ENCODE data around the gene C10orf53.

C10orf53 gene

GRCh38 chr10:49661140-49661856 lies 18.2 kb upstream of the C10orf53 start:
- DNase-seq (ENCODE audit: extremely low spot score) = peak; percentile 2
- POLR2A ChIA-PET = no interaction called here
- CTCF ChIA-PET = no interaction called here
- no peak for TF ChIP-seq SP1 (IDR thresholded peaks at IDR 0.05)

DNA sequence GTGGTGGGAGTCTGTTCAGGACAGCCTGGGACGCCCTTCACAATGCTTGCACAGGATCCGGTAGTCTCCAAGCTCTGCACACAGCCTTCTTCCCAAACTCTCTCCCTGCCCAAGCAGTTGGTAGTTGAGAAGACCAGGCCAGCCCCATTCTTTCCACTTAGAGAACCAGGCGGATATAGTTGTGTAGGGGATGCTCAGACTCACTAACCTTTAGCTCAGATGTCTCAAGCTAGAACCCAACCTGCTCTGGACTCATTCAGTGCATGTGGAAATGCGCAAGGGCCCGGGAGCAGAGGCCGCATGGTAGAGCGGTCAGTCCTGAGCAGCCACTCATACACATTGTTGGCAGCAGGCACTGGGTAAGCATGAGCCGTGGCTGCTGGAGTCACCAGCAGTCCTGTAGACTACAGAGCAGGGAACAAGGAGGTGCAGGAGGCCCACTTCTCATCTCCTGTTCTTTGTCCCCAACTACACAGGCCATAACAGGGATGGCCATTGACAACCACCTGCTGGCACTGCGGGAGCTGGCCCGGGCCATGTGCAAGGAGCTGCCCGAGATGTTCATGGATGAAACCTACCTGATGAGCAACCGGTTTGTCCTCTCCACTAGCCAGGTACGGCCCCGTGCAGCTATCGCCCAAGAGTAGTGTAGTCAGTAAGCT lies 17.2 kb upstream of the C10orf53 start:
- ChIA-PET POLR2A (no interaction called here), CTCF (no interaction called here)
- TF ChIP-seq ZNF384 (IDR thresholded peaks at IDR 0.05) = no peak
- peak; percentile 4 for DNase-seq (ENCODE audit: extremely low spot score)

DNA sequence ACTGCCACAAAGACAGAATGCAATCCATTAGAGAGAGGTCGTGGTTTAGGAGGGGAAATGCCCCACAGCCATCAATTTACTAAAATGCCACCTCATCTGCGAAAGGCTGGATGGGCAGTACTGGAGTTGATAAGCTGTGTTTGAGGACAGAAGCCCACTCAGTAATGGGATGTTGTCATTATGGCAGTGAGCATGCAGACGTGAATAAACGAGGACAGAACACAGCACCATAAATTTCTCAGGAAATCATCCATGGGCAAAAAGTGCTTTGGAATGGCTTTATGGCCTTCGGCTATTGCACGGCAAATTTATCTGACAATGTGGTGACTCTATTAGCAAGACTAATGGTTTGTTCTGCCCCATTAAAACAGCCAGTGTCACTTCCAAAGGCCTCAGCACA lies 15.9 kb upstream of the C10orf53 start:
- ChIA-PET CTCF (no interaction called here), POLR2A (no interaction called here)
- peak; percentile 3 for DNase-seq (ENCODE audit: extremely low spot score)
- TF ChIP-seq SUZ12 (IDR thresholded peaks at IDR 0.05) (no peak), TARDBP (IDR thresholded peaks at IDR 0.05) (no peak), FOXM1 (IDR thresholded peaks at IDR 0.05; ENCODE audit: borderline replicate concordance) (no peak), SP1 (IDR thresholded peaks at IDR 0.05) (no peak), ELF4 (IDR thresholded peaks at IDR 0.05) (no peak), ARNT (IDR thresholded peaks at IDR 0.05) (no peak), ZNF384 (IDR thresholded peaks at IDR 0.05) (no peak), FOXA1 (IDR thresholded peaks at IDR 0.05) (no peak), HDGF (IDR thresholded peaks at IDR 0.05; ENCODE audit: borderline replicate concordance) (no peak), NFRKB (IDR thresholded peaks at IDR 0.05) (no peak), FOXK2 (IDR thresholded peaks at IDR 0.05) (no peak), BHLHE40 (IDR thresholded peaks at IDR 0.05; ENCODE audit: borderline replicate concordance) (no peak), LEF1 (IDR thresholded peaks at IDR 0.05; ENCODE audit: borderline replicate concordance) (no peak)
- TF ChIP-seq, protein P1, sequence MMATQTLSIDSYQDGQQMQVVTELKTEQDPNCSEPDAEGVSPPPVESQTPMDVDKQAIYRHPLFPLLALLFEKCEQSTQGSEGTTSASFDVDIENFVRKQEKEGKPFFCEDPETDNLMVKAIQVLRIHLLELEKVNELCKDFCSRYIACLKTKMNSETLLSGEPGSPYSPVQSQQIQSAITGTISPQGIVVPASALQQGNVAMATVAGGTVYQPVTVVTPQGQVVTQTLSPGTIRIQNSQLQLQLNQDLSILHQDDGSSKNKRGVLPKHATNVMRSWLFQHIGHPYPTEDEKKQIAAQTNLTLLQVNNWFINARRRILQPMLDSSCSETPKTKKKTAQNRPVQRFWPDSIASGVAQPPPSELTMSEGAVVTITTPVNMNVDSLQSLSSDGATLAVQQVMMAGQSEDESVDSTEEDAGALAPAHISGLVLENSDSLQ (IDR thresholded peaks at IDR 0.05) = no peak

DNA sequence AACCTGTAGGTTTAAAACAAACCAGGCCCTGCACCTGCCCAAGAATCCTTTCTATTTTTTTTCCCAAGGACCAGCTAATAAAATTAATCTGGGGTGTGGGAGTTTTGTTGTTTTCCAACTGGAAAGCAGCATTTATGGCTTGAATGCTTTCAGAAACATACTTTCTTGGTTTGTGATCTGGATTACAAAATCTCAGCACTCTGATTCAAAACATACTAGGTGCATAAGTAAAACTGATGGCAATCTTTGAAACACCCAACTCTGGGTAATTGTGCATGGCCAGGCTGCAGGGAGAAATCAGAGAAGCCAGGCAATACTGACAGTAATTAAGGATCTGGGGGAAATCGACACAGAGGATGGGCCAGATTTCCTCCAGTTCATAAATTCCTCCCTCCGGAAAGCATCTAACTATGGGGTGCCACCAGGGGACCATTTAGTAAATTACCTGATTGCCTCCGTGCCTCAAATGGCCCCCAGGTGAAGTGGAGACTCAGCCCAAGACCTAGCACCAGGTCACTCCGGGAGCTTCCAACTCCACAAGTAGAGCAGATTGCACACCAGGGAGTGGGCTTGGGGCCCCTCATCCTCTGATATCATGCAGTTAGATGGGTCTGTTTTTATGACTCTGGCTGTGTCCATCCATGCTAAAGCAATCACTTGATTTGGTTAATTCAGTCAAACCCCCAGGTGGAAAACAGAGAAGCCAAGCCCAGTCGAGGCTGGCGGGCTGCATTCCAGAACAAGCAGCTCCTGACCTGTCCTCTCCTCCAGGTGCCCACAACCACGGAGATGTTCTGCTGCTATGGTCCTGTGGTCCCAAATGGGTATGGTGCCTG lies 15.2 kb upstream of the C10orf53 start:
- TF ChIP-seq L3MBTL2 (conservative IDR thresholded peaks at IDR 0.05) = no peak
- TF ChIP-seq SUZ12 (IDR thresholded peaks at IDR 0.05) = no peak
- TF ChIP-seq FOXA1 (IDR thresholded peaks at IDR 0.05) = no peak
- no peak for TF ChIP-seq NFRKB (IDR thresholded peaks at IDR 0.05)
- TF ChIP-seq SP1 (IDR thresholded peaks at IDR 0.05) = no peak
- TF ChIP-seq CTBP1 (IDR thresholded peaks at IDR 0.05; ENCODE audit: borderline replicate concordance) = no peak
- TF ChIP-seq, protein P1 (IDR thresholded peaks at IDR 0.05) = no peak
- TF ChIP-seq BHLHE40 (IDR thresholded peaks at IDR 0.05; ENCODE audit: borderline replicate concordance) = no peak
- TF ChIP-seq ZNF384 (IDR thresholded peaks at IDR 0.05) = no peak
- TF ChIP-seq LEF1 (IDR thresholded peaks at IDR 0.05; ENCODE audit: borderline replicate concordance) = no peak
- no peak for TF ChIP-seq HDGF (IDR thresholded peaks at IDR 0.05; ENCODE audit: borderline replicate concordance)
- POLR2A ChIA-PET = no interaction called here
- CTCF ChIA-PET = no interaction called here
- DNase-seq (ENCODE audit: extremely low spot score) = no peak

DNA sequence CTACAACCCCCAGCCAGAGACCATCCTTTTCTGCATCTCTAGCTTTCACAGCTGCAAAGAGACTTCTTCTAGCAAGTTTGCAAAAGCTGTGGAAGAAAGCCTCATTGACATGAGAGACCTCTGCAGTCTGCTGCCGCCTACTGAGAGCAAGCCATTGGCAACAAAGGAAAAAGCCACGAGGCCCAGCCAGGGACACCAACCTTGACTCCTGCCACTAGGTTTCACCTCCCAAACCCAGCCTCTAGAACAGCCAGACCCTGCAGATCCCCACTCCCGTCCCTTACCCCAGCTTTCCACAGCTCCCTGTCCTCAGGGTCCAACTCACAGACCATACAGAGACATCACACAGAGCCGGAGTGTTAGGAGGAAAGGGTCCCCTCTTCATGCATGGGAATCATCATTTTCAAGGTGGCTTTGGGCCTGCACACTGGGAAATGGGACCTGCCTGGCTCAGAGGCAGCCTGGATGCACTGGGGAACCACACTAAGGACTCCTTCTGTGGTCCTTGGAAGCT lies 14.6 kb upstream of the C10orf53 start:
- no peak for DNase-seq (ENCODE audit: extremely low spot score)
- TF ChIP-seq HDGF (IDR thresholded peaks at IDR 0.05; ENCODE audit: borderline replicate concordance) (no peak), SP1 (IDR thresholded peaks at IDR 0.05) (no peak), FOXM1 (IDR thresholded peaks at IDR 0.05; ENCODE audit: borderline replicate concordance) (no peak), BHLHE40 (IDR thresholded peaks at IDR 0.05; ENCODE audit: borderline replicate concordance) (no peak), LEF1 (IDR thresholded peaks at IDR 0.05; ENCODE audit: borderline replicate concordance) (no peak), ELF4 (IDR thresholded peaks at IDR 0.05) (no peak), SUZ12 (IDR thresholded peaks at IDR 0.05) (no peak), NFRKB (IDR thresholded peaks at IDR 0.05) (no peak), ZNF384 (IDR thresholded peaks at IDR 0.05) (no peak)
- CTCF ChIA-PET = no interaction called here
- POLR2A ChIA-PET = no interaction called here

DNA sequence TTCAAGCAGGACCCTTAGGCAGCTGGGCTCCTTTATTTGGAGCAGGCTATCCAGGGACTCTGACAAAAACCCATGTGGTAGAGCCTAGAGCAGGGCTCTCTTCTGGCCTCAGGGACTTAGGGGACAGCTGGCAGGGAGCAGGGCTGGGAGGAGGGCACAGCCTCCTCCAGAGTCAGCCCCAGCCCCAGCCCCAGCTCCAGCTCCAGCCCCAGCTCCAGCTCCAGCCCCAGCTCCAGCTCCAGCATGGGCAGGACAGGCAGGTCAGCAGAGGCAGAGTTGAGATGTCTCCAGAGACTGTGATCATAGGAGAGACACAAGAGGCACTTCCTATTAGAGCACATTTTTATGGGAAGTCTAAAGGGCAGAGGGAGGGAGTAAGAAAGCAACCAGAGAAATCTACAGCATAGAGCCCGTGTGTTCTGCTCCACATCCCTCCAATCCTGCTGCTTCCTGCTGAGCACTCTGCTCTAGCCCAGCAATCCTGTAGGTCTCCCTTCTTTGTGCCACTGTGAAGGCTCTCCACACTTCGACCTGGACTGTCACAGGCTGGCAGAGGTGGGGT lies 13.3 kb upstream of the C10orf53 start:
- POLR2A ChIA-PET = no interaction called here
- no peak for DNase-seq (ENCODE audit: extremely low spot score)
- CTCF ChIA-PET = no interaction called here
- TF ChIP-seq SUZ12 (IDR thresholded peaks at IDR 0.05) = no peak
- TF ChIP-seq BHLHE40 (IDR thresholded peaks at IDR 0.05; ENCODE audit: borderline replicate concordance) = no peak
- no peak for TF ChIP-seq SP1 (IDR thresholded peaks at IDR 0.05)
- no peak for TF ChIP-seq ELF4 (IDR thresholded peaks at IDR 0.05)
- no peak for TF ChIP-seq FOXA1 (IDR thresholded peaks at IDR 0.05)
- no peak for TF ChIP-seq L3MBTL2 (conservative IDR thresholded peaks at IDR 0.05)
- TF ChIP-seq CTBP1 (IDR thresholded peaks at IDR 0.05; ENCODE audit: borderline replicate concordance) = no peak
- TF ChIP-seq LEF1 (IDR thresholded peaks at IDR 0.05; ENCODE audit: borderline replicate concordance) = no peak
- no peak for TF ChIP-seq ARNT (IDR thresholded peaks at IDR 0.05)
- no peak for TF ChIP-seq HDGF (IDR thresholded peaks at IDR 0.05; ENCODE audit: borderline replicate concordance)
- TF ChIP-seq ZNF384 (IDR thresholded peaks at IDR 0.05) = no peak
- no peak for TF ChIP-seq FOXM1 (IDR thresholded peaks at IDR 0.05; ENCODE audit: borderline replicate concordance)

All from HEK293T (cell line).